ENCODE data around the gene VRK1. TPM values are rescaled to one million over a fixed set of nuclear protein-coding genes. Genes with fewer than 3 reads are reported as not detected.

VRK1 gene
- total and polyA plus RNA-seq, 10 of the 15 experiments (the other 5 are each of a cell fraction or from before 2014, with no cell fraction given) = 50.9 to 137 (median 84.7) TPM

- Histone ChIP-seq H3K27me3 (replicated peaks in 1 of 2; ENCODE audit: control insufficient read depth in 2 of 2, insufficient read depth in 2 of 2, low read length in 1 of 2) (no peaks in the 10 kb centered on the region), H3K9ac (ENCODE audit: control insufficient read depth, insufficient read depth, low read length) (no peak overlapping the region), H3K27ac (ENCODE audit: control insufficient read depth, insufficient read depth) (peak overlapping the region; percentile 46), H3K4me1 (ENCODE audit: control insufficient read depth, insufficient read depth, low read length) (peaks cover 9% of the 10 kb centered on the region; the same call in 1 of the 2 replicates), H3K36me3 (ENCODE audit: control insufficient read depth in 2 of 2, insufficient read depth in 2 of 2, low read length in 1 of 2) (no peaks in the 10 kb centered on the region; a peak in 1 of 4 replicates), H2AFZ (ENCODE audit: control insufficient read depth, low read depth, low read length) (no peak overlapping the region), H3K4me2 (ENCODE audit: control insufficient read depth, insufficient read depth) (0 out of 2 replicates have a peak overlapping the region, but pooled peaks have one; percentile 48), H3K79me2 (ENCODE audit: control insufficient read depth, insufficient read depth, low read length) (no peaks in the 10 kb centered on the region), H4K20me1 (ENCODE audit: control insufficient read depth, insufficient read depth) (no peaks in the 10 kb centered on the region), H3K9me3 (replicated peaks; ENCODE audit: control insufficient read depth, insufficient read depth, low read length) (peaks cover 2% of the 10 kb centered on the region), H3K4me3 (no peak overlapping the region)
- FAIRE-seq = peak; percentile 89
- ATAC-seq = peak; percentile 93
- ChIA-PET SMC1A (ENCODE audit: uncharacterized antibody, unreplicated experiment) (interaction anchor here (1.1 kb wide), 1 partner anchor 12 kb away, joined by 3 read pairs; no protein-coding TSS in a partner anchor), RAD21 (ENCODE audit: unreplicated experiment) (no interaction called here), CTCF (interaction anchor here (0.8 to 1.5 kb wide), 2 partner anchors 23 to 48 kb away, joined by 3 read pairs; no protein-coding TSS in a partner anchor), POLR2A (no interaction called here)
- BruUV-seq (replicated peaks) = no TSS peak
- intact Hi-C loops (cut with micrococcal nuclease; ENCODE audit: unreplicated experiment) = no loop called here
- DNase-seq (ENCODE audit: low read depth, low spot score) = no peak
- in situ Hi-C loops (cut with MboI) = no loop called here
- 94% methylated on average over 3 of the region's 3 CpGs for WGBS (ENCODE audit: insufficient coverage, insufficient replicate concordance, low lambda C conversion rate, missing lambda C conversion rate)
- TF ChIP-seq CEBPZ (IDR thresholded peaks at IDR 0.05; ENCODE audit: low read depth, low read length) = no peak
- no peak for TF ChIP-seq RUNX3 (IDR thresholded peaks at IDR 0.05; ENCODE audit: low read length)
- 0 out of 2 replicates have a peak, but pooled peaks have one; percentile 32 for TF ChIP-seq CREB1 (IDR thresholded peaks at IDR 0.05; ENCODE audit: low read depth)
- TF ChIP-seq MXI1 (IDR thresholded peaks at IDR 0.05; ENCODE audit: low read depth, low read length) = 0 out of 2 replicates have a peak, but pooled peaks have one; percentile 7
- no peak for TF ChIP-seq PBX3 (IDR thresholded peaks at IDR 0.05; ENCODE audit: insufficient replicate concordance, low read depth, low read length)
- no peak for TF ChIP-seq HDAC2 (IDR thresholded peaks at IDR 0.05)
- no peak for TF ChIP-seq ATF2 (IDR thresholded peaks at IDR 0.05; ENCODE audit: low read length)
- TF ChIP-seq SIX5 (IDR thresholded peaks at IDR 0.05; ENCODE audit: low read depth, low read length, severe bottlenecking) = no peak
- no peak for TF ChIP-seq HSF1 (IDR thresholded peaks at IDR 0.05; ENCODE audit: low read depth, low read length)
- TF ChIP-seq MEF2A (IDR thresholded peaks at IDR 0.05; ENCODE audit: insufficient read depth, low read depth, low read length) = 0 out of 2 replicates have a peak, but pooled peaks have one; percentile 18
- TF ChIP-seq ATF7 (IDR thresholded peaks at IDR 0.05; ENCODE audit: low read depth) = peak; percentile 72
- no peak for TF ChIP-seq GATAD2B (conservative IDR thresholded peaks at IDR 0.05; ENCODE audit: low read depth)
- TF ChIP-seq BMI1 (IDR thresholded peaks at IDR 0.05; ENCODE audit: borderline replicate concordance) = peak; percentile 36; the same call in 1 of the 2 replicates
- TF ChIP-seq TCF12 (IDR thresholded peaks at IDR 0.05; ENCODE audit: low read depth, low read length) = no peak
- TF ChIP-seq MYB (IDR thresholded peaks at IDR 0.05; ENCODE audit: borderline replicate concordance, low read depth, low read length) = no peak
- TF ChIP-seq BCL11A (IDR thresholded peaks at IDR 0.05; ENCODE audit: low read depth, low read length) = no peak
- TF ChIP-seq SREBF1 (IDR thresholded peaks at IDR 0.05; ENCODE audit: low read length) = no peak
- TF ChIP-seq EP300 (IDR thresholded peaks at IDR 0.05; ENCODE audit: borderline replicate concordance in 1 of 2, control insufficient read depth in 1 of 2, low read depth in 2 of 2, low read length in 2 of 2) = 0 out of 4 replicates have a peak, but pooled peaks of 1 of the 2 experiments have one; percentile 41
Observed at GRCh38 chr14:96881713-96882112, 84.5 kb downstream of the VRK1 start.

All from GM12878 (cell line).